Measurements from ENCODE around the gene RPL13.

Gene RPL13

GRCh38 chr16:89599902-89600301, 39.4 kb downstream of the RPL13 start:
- no peak for DNase-seq

- no peak for DNase-seq
Observed at GRCh38 chr16:89600427-89600826, 39.9 kb downstream of the RPL13 start.

DNA sequence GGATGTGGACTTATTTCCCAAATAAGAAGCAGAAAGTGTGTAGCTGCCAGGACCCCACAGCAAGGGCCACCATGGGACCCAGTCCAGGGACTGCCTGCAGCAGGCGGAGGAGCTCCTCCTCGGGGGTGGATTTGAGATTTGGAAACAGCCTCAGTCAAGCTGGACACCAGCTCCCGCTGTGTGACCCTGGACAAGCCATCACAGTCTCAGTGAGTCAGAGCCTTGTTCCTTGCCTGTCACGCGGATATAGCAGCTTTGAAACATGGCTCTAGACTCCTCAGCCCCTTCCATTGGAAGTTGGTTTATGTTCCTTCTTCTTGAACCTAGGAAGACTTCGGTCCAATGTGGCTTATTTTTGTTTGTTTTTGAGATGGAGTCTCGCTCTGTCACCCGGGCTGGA, 40.5 kb downstream of the RPL13 start:
- no peak for DNase-seq

GRCh38 chr16:89601906-89602272, 41.4 kb downstream of the RPL13 start:
- no peak for DNase-seq

DNA sequence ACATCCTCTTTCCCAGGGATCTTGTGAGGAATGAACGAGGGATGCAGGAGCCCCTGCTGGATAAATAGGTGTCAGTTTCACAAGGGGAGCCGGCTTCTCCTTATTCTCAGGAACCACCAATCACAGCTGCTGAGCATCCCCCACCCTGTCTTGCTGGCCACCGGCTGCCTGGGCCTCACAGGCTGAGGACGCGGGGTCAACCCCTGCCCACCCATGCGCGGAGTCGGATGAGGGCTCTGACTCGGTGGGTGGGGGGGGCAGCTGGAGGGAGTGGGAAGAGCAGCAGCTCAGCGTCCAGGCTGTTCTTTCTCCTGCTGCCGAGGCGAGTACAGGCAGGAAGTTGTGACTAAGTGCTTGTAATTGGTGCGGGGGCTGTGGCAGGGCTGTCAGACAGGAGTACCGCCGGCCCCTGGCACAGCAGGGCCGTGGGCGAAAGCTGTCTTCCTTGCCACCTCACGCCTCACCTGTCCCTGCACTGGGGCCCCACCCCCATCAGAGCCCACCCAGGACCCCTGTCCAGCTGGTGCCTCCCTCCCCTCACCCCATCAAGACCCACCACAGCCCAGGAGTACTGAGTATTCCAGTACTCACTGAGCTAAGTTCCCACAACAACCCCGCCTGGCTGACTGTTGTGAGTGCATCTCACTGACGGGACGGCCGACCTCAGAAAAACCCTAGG, 41.9 kb downstream of the RPL13 start:
- no peak for DNase-seq

DNA sequence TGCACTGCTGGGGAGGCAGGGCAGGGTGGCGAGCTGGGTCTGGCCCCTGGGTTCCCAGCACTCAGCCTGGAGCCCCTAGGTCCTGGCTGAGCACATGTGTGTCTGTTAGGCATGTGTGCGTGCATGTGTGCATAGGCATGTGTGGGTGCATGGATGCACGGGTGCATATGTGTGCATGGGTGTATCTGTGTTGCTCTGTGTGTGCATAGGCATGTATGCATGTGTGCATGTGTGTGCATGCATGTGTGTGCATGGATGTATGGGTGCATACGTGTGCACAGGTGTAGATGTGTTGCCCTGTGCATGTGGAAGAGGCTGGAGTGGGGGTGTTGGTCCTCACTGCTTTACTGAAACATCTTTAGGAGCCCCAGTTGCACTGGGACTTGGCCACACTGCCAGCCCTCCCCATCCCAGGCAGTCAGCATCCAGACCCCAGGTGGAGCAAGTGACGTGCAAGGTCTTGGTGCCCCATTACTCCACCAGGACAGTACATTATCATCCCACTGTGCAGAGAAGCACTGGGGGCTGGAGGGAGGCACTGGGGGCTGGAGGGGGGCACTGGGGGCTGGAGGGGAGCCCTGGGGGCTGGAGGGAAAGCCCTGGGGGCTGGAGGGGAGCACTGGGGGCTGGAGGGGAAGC, 42.6 kb downstream of the RPL13 start:
- no peak for DNase-seq

- DNase-seq: no peak
Observed at GRCh38 chr16:89604764-89605163, 44.3 kb downstream of the RPL13 start.

DNA sequence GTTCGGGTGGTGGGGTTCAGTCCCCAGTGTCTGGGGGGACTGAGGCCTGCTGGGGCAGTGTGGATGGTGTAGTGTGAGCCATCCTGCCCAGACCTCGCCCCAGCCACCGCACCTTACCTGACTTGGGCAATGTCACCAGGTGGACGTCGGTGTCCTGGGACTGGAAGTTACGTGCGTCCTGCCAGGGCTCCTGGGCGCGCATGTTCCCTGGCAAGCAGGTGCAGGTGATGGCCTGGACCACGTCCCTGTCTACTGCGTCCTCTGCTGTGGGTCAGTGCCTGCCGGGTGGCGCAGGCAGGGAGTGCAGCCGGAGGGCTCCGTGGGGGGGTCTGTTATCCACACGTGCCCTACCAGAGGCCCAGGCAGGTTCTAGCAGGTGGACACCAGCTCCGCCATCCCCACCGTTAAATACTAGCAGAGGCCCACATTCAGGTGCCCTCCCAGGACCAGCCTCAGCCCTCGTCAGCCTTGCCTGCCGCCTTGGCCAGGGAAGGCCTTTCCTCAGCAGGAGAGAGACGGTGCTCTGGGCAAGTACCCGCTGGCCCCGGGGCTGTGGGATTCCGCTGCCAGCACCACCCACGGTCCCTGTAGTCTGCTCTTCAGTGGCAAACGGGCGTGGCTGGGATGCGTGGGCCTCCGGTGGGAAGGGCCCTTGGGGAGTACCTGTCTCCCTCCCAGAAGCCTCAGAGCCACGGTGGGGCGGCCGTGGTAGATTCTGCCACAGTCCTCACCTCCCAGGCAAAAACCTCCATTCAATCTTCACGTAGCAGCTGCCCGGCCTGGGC, 44.9 kb downstream of the RPL13 start:
- DNase-seq: no peak

GRCh38 chr16:89606006-89606405, 45.5 kb downstream of the RPL13 start:
- no peak for DNase-seq

- DNase-seq: no peak
Observed at GRCh38 chr16:89607453-89607852, 47.0 kb downstream of the RPL13 start.

DNA sequence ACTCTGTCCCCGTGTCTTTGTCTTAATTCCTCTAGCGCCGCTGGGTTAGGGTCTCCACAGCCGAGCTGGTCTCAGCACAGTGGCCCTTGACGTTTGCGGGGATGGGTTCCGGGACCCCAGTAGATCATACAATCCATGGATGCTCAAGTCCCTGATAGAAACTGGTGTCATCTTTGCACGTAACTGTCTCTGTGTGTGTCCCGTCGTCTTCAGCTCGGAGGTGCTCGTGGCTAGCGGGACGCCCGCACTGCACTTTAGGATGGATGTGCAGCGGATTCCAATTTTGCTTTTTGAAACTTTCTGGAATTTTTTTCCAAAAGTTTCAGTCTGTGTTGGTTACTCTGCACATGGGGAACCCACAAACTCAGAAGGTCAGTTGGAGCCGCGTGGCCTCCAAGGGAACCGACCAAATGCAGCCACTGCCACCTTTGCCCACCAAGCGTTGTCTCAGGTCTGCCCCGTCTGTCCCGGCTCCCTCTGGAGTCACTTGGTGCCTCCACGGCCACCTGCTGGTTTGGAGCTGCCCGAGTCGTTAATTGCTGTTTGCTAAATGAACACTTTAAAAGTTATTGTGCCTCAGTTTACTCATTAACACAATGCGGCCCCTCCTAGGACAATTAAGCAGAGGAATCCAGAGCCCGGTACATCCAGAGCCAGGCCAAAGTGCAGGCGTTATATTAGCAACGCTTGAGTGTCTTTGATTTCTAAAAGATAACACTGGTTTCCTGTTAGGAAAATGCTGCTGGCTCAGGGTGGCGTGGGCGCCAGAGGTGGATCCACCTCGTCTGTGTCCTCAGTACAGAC, 47.7 kb downstream of the RPL13 start:
- no peak for DNase-seq

GRCh38 chr16:89610108-89610453, 49.6 kb downstream of the RPL13 start:
- DNase-seq: no peak

- DNase-seq: no peak
Observed at GRCh38 chr16:89612415-89613166, 52.1 kb downstream of the RPL13 start.

DNA sequence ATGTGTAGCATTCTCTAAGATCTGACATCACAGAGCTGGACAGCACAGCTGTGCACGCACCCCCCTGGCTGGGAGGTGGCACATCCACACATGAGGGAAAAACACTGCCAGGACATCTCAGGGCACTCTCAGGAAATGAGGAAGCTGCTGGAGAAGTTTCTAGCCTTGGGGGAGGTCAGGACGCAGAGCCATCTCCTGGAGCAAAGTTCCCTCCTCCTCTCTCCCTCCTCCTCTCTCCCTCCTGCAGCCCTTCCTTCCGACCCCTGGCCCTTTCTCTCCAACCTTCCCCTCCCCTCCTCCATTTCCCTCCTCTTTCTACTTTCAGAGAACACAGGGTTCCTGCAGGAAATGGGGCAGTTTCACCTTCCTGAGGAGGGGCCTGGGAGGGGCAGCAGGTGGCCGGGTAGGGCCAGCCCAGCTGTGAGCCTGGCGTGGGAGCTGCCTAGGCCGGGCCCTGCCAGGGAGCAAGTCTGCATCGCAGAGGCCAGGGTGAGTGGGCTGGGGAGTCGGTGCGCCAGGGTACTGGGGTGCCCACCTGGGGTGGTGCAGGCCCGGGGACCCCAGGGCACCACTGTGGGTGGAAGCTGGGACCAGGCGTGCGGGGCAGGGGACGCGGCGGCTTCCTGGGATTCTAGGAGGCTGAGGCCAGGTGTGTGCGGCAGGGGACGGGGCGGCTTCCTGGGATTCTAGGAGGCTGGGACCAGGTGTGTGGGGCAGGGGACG, 52.9 kb downstream of the RPL13 start, which contains the start of gene DPEP1:
DPEP1 (plus strand) TSS at position 412 of the 723 bp plus-strand sequence. CDS start 16,769 bp downstream, outside the sequence.
- no peak for DNase-seq

DNA sequence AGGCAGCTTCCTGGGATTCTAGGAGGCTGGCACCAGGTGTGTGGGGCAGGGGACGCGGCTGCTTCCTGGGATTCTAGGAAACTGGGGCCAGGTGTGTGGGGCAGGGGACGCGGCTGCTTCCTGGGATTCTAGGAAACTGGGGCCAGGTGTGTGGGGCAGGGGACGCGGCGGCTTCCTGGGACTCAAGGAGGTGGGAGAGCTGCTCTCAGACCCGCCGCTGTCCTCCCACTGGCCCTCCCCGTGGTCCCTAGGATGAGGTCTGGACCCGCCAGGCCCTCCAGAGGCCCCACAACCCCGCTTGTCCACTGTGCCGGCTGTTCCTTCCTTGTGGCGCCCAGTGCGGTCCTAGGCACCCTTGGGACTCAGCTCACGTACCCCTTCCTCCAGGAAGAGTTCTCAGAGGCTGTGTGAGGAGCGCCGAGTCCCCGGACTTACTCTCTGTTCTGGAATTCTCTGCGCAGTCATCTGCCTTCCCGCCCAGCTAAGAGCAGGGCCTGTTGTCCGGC, 53.5 kb downstream of the RPL13 start:
- DNase-seq: no peak

Measured in NCI-H1436 (cell line).